Neuron (in vitro differentiated cells): ENCODE data around the gene PTPRK.

Experiments used
- H2AFZ ChIP-seq: one replicate; pipeline ENCODE4 v1.6.1; 2013; ENCODE audit warnings: low read depth, mild to moderate bottlenecking, inconsistent platforms, low read length, moderate library complexity
- H3K27me3 ChIP-seq: one replicate; pipeline ENCODE4 v1.6.1; 2013; ENCODE audit warnings: low read length; ENCODE audit not compliant: insufficient read depth
- H3K36me3 ChIP-seq: one replicate; pipeline ENCODE4 v1.6.1; 2013; ENCODE audit warnings: low read length; ENCODE audit not compliant: insufficient read depth
- H3K4me1 ChIP-seq: one replicate; pipeline ENCODE4 v1.6.1; 2013; ENCODE audit warnings: low read length; ENCODE audit not compliant: insufficient read depth
- H3K4me3 ChIP-seq: 2 replicates; pipeline ENCODE4 v1.5.1; 2013; ENCODE audit warnings: mild to moderate bottlenecking, low read length, moderate library complexity
- H3K9me3 ChIP-seq: one replicate; pipeline ENCODE4 v1.6.1; 2013; ENCODE audit warnings: low read length

PTPRK gene

GRCh38 chr6:127954082-127954481 is 566.3 kb downstream of the PTPRK start:
- Histone ChIP-seq H3K36me3 (no peaks in the 10 kb centered on the region), H3K27me3 (no peaks in the 10 kb centered on the region), H2AFZ (no peak overlapping the region), H3K4me1 (no peaks in the 10 kb centered on the region), H3K4me3 (no peak overlapping the region), H3K9me3 (no peaks in the 10 kb centered on the region)

GRCh38 chr6:127952831-127953230 is 567.6 kb downstream of the PTPRK start:
- no peaks in the 10 kb centered on the region for H3K9me3 ChIP-seq
- no peaks in the 10 kb centered on the region for H3K4me1 ChIP-seq
- no peaks in the 10 kb centered on the region for H3K27me3 ChIP-seq
- H2AFZ ChIP-seq = no peak overlapping the region
- H3K4me3 ChIP-seq = no peak overlapping the region
- H3K36me3 ChIP-seq = no peaks in the 10 kb centered on the region

DNA sequence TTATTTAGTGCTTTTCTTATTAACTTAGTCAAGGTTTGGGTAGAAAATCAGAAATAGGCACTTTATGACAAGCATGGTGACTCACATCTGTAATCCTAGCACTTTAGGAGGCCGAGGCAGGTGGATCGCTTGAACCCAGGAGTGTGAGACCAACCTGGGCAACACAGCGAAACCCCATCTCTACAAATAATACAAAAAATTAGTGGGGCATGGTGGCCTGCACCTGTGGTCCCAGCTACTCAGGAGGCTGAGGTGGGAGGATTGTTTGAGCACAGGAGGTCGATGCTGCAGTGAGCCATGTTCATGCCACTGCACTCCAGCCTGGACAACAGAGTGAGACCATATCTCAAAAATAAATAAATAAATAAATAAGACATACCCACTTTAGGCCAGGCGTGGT is 568.2 kb downstream of the PTPRK start:
- no peak overlapping the region for H3K4me3 ChIP-seq
- H2AFZ ChIP-seq = no peak overlapping the region
- no peaks in the 10 kb centered on the region for H3K36me3 ChIP-seq
- H3K9me3 ChIP-seq = no peaks in the 10 kb centered on the region
- no peaks in the 10 kb centered on the region for H3K4me1 ChIP-seq
- no peaks in the 10 kb centered on the region for H3K27me3 ChIP-seq

- Histone ChIP-seq H3K9me3 (no peaks in the 10 kb centered on the region), H3K4me1 (no peaks in the 10 kb centered on the region)
Measured at GRCh38 chr6:127951172-127951917, 569.1 kb downstream of the PTPRK start.

GRCh38 chr6:127950566-127951145 is 569.7 kb downstream of the PTPRK start:
- Histone ChIP-seq H3K4me3 (no peak overlapping the region), H3K9me3 (no peaks in the 10 kb centered on the region), H3K27me3 (no peaks in the 10 kb centered on the region), H3K4me1 (no peaks in the 10 kb centered on the region), H3K36me3 (no peaks in the 10 kb centered on the region), H2AFZ (no peak overlapping the region)

More at GRCh38 chr6:127951172-127951917, 569.1 kb downstream of the PTPRK start:
- H3K27me3 ChIP-seq = no peaks in the 10 kb centered on the region
- no peak overlapping the region for H3K4me3 ChIP-seq
- no peak overlapping the region for H2AFZ ChIP-seq
- H3K36me3 ChIP-seq = no peaks in the 10 kb centered on the region

DNA sequence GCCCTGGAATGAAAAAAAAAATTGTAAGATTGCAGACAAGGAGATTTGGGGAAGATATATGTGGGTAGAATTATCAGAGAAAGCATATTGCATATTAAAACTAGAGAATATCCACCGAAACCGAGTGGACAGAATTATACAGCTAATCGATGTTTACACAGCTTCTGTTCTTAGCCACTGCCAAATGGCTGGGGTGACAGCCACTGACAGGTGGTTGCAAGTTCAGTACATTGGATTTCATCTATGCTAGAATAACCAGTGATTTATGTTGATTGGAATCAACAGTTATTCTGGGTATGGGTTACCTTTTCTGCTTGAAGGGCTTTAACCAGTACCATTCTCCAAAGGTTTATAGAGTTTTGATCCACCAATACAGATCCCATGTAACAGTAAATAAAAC is 571.1 kb downstream of the PTPRK start:
- no peaks in the 10 kb centered on the region for H3K9me3 ChIP-seq
- no peaks in the 10 kb centered on the region for H3K36me3 ChIP-seq
- no peaks in the 10 kb centered on the region for H3K27me3 ChIP-seq
- H3K4me1 ChIP-seq = no peaks in the 10 kb centered on the region
- H3K4me3 ChIP-seq = no peak overlapping the region
- no peak overlapping the region for H2AFZ ChIP-seq

DNA sequence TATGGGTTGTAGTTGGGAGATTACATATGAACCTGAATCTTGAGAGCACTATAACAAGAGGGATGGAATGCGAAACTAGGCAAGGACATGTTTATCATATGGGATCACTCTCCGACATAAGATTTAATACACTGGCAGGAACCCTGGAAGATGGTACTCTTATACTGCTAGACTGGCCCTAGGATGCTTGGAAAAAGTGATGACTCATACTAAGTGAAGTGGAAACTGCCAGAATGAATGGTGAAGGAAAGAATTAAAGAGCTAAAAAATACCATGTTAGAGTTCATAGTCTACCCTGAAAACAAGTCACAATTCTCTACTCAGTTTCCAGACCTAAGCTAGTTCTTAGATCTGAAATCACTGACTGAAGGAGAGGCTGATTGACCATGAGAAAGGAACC is 574.0 kb downstream of the PTPRK start:
- H3K27me3 ChIP-seq = no peaks in the 10 kb centered on the region
- H3K4me3 ChIP-seq = no peak overlapping the region
- H3K4me1 ChIP-seq = no peaks in the 10 kb centered on the region
- no peaks in the 10 kb centered on the region for H3K36me3 ChIP-seq
- no peaks in the 10 kb centered on the region for H3K9me3 ChIP-seq
- no peak overlapping the region for H2AFZ ChIP-seq

DNA sequence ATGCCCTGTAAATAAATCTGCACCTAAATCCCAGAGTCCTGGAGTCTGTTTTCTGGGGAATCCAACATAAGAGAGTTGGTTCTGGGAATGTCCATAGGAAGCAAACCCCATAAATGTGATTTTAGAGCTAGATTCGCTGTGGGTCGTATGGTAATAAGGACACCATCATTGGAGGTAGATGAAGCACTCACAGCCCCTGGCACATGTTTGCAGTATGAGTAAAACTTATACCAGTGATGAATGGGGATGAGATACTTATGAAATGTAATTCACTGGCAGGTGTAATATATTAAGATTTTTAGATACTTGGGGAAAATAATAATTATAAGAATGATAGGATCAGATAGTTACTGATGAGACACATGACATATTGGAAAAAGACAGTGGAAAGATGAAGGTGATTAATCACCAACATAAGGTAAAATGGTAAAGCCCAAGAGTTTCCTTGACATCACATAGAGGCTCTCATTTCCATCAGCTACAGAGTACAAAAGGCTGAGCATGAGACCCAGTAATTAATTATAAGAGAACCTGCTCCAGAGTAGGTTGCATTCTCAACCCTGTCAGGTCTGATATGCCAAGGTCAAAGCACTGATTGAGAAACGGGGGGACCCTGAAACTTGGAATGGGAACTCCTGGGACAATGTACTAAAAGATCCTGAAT is 574.8 kb downstream of the PTPRK start:
- H3K27me3 ChIP-seq = no peaks in the 10 kb centered on the region
- H3K4me1 ChIP-seq = no peaks in the 10 kb centered on the region
- H3K36me3 ChIP-seq = no peaks in the 10 kb centered on the region
- H3K9me3 ChIP-seq = no peaks in the 10 kb centered on the region
- no peak overlapping the region for H2AFZ ChIP-seq
- H3K4me3 ChIP-seq = no peak overlapping the region

- no peaks in the 10 kb centered on the region for H3K36me3 ChIP-seq
- no peaks in the 10 kb centered on the region for H3K27me3 ChIP-seq
- no peak overlapping the region for H3K4me3 ChIP-seq
- H3K9me3 ChIP-seq = no peaks in the 10 kb centered on the region
- H2AFZ ChIP-seq = no peak overlapping the region
- no peaks in the 10 kb centered on the region for H3K4me1 ChIP-seq
Measured at GRCh38 chr6:127941228-127941627, 579.2 kb downstream of the PTPRK start.

DNA sequence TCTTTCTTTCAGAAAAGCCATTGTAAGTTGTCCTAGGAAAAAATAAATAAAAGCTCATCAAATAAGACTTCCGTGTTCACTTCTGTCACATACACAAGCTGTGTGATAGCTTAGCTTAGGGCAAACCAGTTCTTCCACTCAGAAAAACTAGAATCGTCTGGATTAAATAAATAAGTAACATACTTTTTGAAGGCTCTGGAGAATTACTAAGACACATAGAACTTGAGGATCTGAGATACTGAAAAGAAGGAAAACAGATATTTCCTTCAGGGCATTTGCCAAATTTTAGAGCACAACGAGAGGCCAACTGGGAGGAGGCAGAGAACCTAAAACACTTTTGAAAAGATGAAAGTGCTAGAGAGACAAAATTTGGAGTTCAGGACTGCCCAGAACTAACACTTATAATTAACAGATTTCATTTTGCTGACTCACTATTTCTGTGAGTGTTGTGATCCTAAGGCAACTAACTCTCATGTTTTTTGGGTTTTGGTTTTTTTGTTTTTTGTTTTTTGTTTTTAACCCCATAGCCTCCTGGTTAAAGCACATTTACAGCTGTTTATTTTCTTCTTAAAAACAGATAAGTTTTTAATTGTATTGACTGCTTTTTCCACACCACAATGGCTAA is 580.8 kb downstream of the PTPRK start:
- peak overlapping the region; percentile 46 for H2AFZ ChIP-seq
- H3K9me3 ChIP-seq = no peaks in the 10 kb centered on the region
- no peaks in the 10 kb centered on the region for H3K27me3 ChIP-seq
- H3K4me3 ChIP-seq = no peak overlapping the region
- H3K4me1 ChIP-seq = no peaks in the 10 kb centered on the region
- H3K36me3 ChIP-seq = no peaks in the 10 kb centered on the region

DNA sequence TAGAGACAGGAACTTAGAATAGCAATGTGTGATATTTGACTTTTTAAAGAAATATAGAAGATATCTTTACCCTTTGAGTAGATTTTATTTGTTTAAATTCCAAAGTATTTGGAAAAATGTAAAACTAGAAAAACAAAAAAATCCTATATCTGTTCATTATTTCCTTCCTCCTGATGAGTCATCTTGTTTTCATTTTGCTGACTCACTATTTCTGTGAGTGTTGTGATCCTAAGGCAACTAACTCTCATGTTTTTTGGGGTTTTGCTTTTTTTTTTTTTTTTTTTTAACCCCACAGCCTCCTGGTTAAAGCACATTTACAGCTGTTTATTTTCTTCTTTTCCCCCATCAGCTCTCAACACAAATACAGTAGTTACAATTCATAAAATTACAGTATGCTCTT is 581.7 kb downstream of the PTPRK start:
- no peaks in the 10 kb centered on the region for H3K9me3 ChIP-seq
- H3K27me3 ChIP-seq = no peaks in the 10 kb centered on the region
- no peaks in the 10 kb centered on the region for H3K36me3 ChIP-seq
- no peak overlapping the region for H3K4me3 ChIP-seq
- no peak overlapping the region for H2AFZ ChIP-seq
- no peaks in the 10 kb centered on the region for H3K4me1 ChIP-seq

- no peak overlapping the region for H2AFZ ChIP-seq
- H3K27me3 ChIP-seq = no peaks in the 10 kb centered on the region
- no peaks in the 10 kb centered on the region for H3K4me1 ChIP-seq
- H3K9me3 ChIP-seq = peaks cover 1% of the 10 kb centered on the region
- H3K4me3 ChIP-seq = no peak overlapping the region
- H3K36me3 ChIP-seq = no peaks in the 10 kb centered on the region
Measured at GRCh38 chr6:127937747-127938146, 582.7 kb downstream of the PTPRK start.

GRCh38 chr6:127937102-127937501 is 583.3 kb downstream of the PTPRK start:
- Histone ChIP-seq H3K36me3 (no peaks in the 10 kb centered on the region), H3K4me3 (no peak overlapping the region), H3K27me3 (no peaks in the 10 kb centered on the region), H2AFZ (no peak overlapping the region), H3K4me1 (no peaks in the 10 kb centered on the region), H3K9me3 (peaks cover 6% of the 10 kb centered on the region)
